ENCODE results near the gene HPRT1. TPM values are rescaled to one million over a fixed set of nuclear protein-coding genes. Genes with fewer than 3 reads are reported as not detected.

HPRT1 gene
- total RNA-seq, 4 donors from 2014 or later = 11.6 to 19.4 (median 17.6) TPM

- H3K27me3 ChIP-seq = no peaks in the 10 kb centered on the region
- no peak overlapping the region for H3K4me3 ChIP-seq
- H3K4me1 ChIP-seq = no peaks in the 10 kb centered on the region
- TF ChIP-seq POLR2A (IDR thresholded peaks at IDR 0.05) (no peak), CTCF (IDR thresholded peaks at IDR 0.05) (no peak)
- peak overlapping the region in 3 of 4 donors; percentile 27 to 65 (median 62) for H3K27ac ChIP-seq
- no peaks in the 10 kb centered on the region for H3K9me3 ChIP-seq
- peak in 1 of 3 donors; percentile 57 for DNase-seq
- no peaks in the 10 kb centered on the region for H3K36me3 ChIP-seq
These were observed 7.4 kb upstream of the HPRT1 start for GRCh38 chrX:134452596-134452995.

DNA sequence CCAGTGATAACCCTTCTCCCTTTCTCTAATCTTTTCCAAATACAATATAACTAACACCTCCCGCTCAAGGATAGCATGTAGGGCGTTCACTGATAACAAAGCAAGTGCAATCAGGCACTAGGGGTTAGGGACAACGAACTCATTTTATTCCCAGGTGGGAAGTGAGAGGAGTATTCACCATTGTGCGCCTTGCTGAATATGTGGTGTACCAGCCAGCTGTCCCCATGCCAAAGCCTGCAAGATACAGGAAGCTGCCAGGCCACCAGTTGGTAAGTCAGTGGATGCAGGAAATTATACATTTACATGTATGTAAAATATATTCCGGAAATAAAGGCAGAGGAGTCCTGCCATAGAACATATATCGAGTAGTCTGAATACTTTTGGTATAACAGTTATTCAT, 6.3 kb upstream of the HPRT1 start:
- no peak overlapping the region for H3K4me3 ChIP-seq
- no peaks in the 10 kb centered on the region for H3K9me3 ChIP-seq
- no peaks in the 10 kb centered on the region for H3K27me3 ChIP-seq
- peak overlapping the region in 2 of 4 donors; percentile 35 to 62 for H3K27ac ChIP-seq
- H3K4me1 ChIP-seq = no peaks in the 10 kb centered on the region
- TF ChIP-seq CTCF (IDR thresholded peaks at IDR 0.05) = no peak
- no peak for TF ChIP-seq POLR2A (IDR thresholded peaks at IDR 0.05)
- no peaks in the 10 kb centered on the region for H3K36me3 ChIP-seq
- DNase-seq = peak in 2 of 3 donors; percentile 47 to 53

- TF ChIP-seq POLR2A (IDR thresholded peaks at IDR 0.05) = no peak
- TF ChIP-seq CTCF (IDR thresholded peaks at IDR 0.05) = no peak
- H3K4me1 ChIP-seq = no peaks in the 10 kb centered on the region
- H3K27ac ChIP-seq = no peak overlapping the region
- no peak overlapping the region for H3K4me3 ChIP-seq
- H3K36me3 ChIP-seq = no peaks in the 10 kb centered on the region
- H3K27me3 ChIP-seq = no peaks in the 10 kb centered on the region
- DNase-seq = no peak
- no peaks in the 10 kb centered on the region for H3K9me3 ChIP-seq
These were observed 5.5 kb upstream of the HPRT1 start for GRCh38 chrX:134454506-134454905.

DNA sequence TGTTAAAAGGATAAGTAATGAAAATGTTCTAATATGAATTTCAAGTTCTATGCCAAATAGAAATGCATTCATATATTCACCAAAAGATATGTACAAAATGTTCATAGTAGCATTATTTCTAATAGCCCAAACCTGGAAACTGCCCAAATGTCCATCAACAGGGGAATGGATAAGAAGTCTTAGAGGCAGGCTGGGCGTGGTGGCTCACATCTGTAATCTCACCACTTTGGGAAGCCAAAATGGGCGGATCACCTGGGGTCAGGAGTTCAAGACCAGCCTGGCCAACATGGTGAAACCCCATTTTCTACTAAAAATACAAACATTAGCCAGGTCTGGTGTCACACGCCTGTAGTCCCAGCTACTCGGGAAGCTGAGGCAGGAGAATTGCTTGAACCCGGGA, 2.3 kb upstream of the HPRT1 start:
- Histone ChIP-seq H3K36me3 (no peaks in the 10 kb centered on the region), H3K27ac (no peak overlapping the region), H3K9me3 (no peaks in the 10 kb centered on the region), H3K4me3 (no peak overlapping the region), H3K27me3 (no peaks in the 10 kb centered on the region), H3K4me1 (peaks cover 0 to 6% (median 0%) of the 10 kb centered on the region in 4 donors)
- DNase-seq = no peak
- TF ChIP-seq CTCF (IDR thresholded peaks at IDR 0.05) (no peak), POLR2A (IDR thresholded peaks at IDR 0.05) (no peak)

GRCh38 chrX:134459683-134460004, 321 bp upstream of the HPRT1 start:
- Histone ChIP-seq H3K9me3 (no peaks in the 10 kb centered on the region), H3K27me3 (no peaks in the 10 kb centered on the region), H3K4me3 (peak overlapping the region; percentile 56 to 80 (median 66)), H3K27ac (peak overlapping the region in 3 of 4 donors; percentile 78 to 90 (median 86)), H3K4me1 (peaks cover 0 to 6% (median 0%) of the 10 kb centered on the region in 4 donors), H3K36me3 (no peaks in the 10 kb centered on the region)
- DNase-seq = no peak
- TF ChIP-seq POLR2A (IDR thresholded peaks at IDR 0.05) (no peak), CTCF (IDR thresholded peaks at IDR 0.05) (no peak)

DNA sequence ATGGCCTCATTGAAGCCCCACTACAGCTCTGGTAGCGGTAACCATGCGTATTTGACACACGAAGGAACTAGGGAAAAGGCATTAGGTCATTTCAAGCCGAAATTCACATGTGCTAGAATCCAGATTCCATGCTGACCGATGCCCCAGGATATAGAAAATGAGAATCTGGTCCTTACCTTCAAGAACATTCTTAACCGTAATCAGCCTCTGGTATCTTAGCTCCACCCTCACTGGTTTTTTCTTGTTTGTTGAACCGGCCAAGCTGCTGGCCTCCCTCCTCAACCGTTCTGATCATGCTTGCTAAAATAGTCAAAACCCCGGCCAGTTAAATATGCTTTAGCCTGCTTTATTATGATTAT, 876 bp downstream of the HPRT1 start:
- peaks cover 0 to 6% (median 0%) of the 10 kb centered on the region in 4 donors for H3K4me1 ChIP-seq
- H3K27ac ChIP-seq = peak overlapping the region; percentile 77 to 90 (median 82)
- H3K36me3 ChIP-seq = no peaks in the 10 kb centered on the region
- no peak for TF ChIP-seq POLR2A (IDR thresholded peaks at IDR 0.05)
- TF ChIP-seq CTCF (IDR thresholded peaks at IDR 0.05) = no peak
- DNase-seq = no peak
- peak overlapping the region; percentile 56 to 80 (median 66) for H3K4me3 ChIP-seq
- H3K27me3 ChIP-seq = no peaks in the 10 kb centered on the region
- H3K9me3 ChIP-seq = no peaks in the 10 kb centered on the region

Measured in Peyer's patch (tissue), 4 donors.